Omental fat pad (tissue), 4 donors: ENCODE results near the gene EGR1. TPM values are rescaled to one million over a fixed set of nuclear protein-coding genes. Genes with fewer than 3 reads are reported as not detected.
A peak's percentile ranks its signal among the peaks of the same experiment; 100 is the strongest.
"Not testable (repeated sequence)": the region's sequence is repeated elsewhere in the genome, so short reads cannot be mapped to it uniquely, and the experiment has no call there.

Experiments used
- ATAC-seq: fragments of 150-250 bp; one replicate; pipeline ENCODE4 v1.9.1; 2016; ENCODE audit warnings: mild to moderate bottlenecking, moderate library complexity; ENCODE audit not compliant: low FRiP score
- DNase-seq: peaks from one replicate; pipeline ENCODE4 v3.0.0-alpha.2; 2019; ENCODE audit warnings: low spot score
- CTCF ChIP-seq, 3 donors: fragments of 450-650 bp; IDR thresholded peaks; one replicate each; pipeline ENCODE4 v1.5.1; 2016 to 2017; ENCODE audit warnings: antibody characterized with exemption in 3 of 3, mild to moderate bottlenecking in 3 of 3, moderate library complexity in 2 of 3
- total RNA-seq, 4 donors: library from RNA; depleted of rRNA; stranded (reverse); fragments of >200 nt; gene quantifications; one replicate each; pipeline ENCODE4 v1.1.0, GENCODE V29; 2016

EGR1 gene
- total RNA-seq, 4 donors from 2014 or later: 95.1 to 280 (median 157) TPM

GRCh38 chr5:138470322-138471051 is 5.2 kb downstream of the EGR1 start:
- no peak for DNase-seq
- peak; percentile 0 for ATAC-seq

GRCh38 chr5:138471052-138471361 is 5.7 kb downstream of the EGR1 start:
- ATAC-seq: no peak
- no peak for DNase-seq
- no peak for TF ChIP-seq CTCF (IDR thresholded peaks at IDR 0.05)

More at GRCh38 chr5:138470322-138471051, 5.2 kb downstream of the EGR1 start:
- TF ChIP-seq CTCF (IDR thresholded peaks at IDR 0.05): no peak

DNA sequence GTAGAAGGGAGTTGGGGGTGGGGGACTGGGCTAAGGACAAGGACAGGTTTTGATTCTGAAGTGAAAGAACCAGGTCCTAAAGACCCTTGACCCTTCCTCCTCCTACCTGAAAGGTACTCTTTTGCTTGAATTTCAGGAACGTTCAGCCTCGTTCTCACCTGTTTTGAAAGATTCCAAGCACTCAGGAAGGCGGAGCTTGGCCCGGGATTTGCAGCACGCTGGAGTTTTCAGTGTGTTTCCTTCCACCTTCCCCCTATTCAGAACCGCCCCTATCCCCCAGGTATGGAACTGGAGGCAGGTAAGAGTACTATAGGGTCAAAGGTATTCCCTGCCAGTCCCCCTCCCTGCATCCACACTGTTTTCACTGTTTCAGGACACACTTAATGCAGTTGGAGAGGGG is 7.1 kb downstream of the EGR1 start:
- TF ChIP-seq CTCF (IDR thresholded peaks at IDR 0.05): no peak
- ATAC-seq (no peak), DNase-seq (no peak)

- not testable (repeated sequence) for DNase-seq, ATAC-seq
These were observed 7.9 kb downstream of the EGR1 start for GRCh38 chr5:138473151-138473550.

GRCh38 chr5:138476918-138477317 is 11.6 kb downstream of the EGR1 start:
- ATAC-seq (no peak), DNase-seq (no peak)
- TF ChIP-seq CTCF (IDR thresholded peaks at IDR 0.05): no peak

GRCh38 chr5:138482638-138483037 is 17.4 kb downstream of the EGR1 start:
- DNase-seq (no peak), ATAC-seq (no peak)
- no peak for TF ChIP-seq CTCF (IDR thresholded peaks at IDR 0.05)

GRCh38 chr5:138488481-138488945 is 23.2 kb downstream of the EGR1 start:
- ATAC-seq: no peak
- TF ChIP-seq CTCF (IDR thresholded peaks at IDR 0.05): no peak
- no peak for DNase-seq
